GM18511 (cell line): ENCODE measurements around the gene POTEB.
"Not testable (repeated sequence)": the region's sequence is repeated elsewhere in the genome, so short reads cannot be mapped to it uniquely, and the experiment has no call there.

Source experiments
- ATAC-seq: cut with Tn5 transposase; IDR thresholded peaks from one replicate; pipeline ENCODE4 v1.9.1; 2021; ENCODE audit warnings: mild to moderate bottlenecking, moderate library complexity; ENCODE audit not compliant: unreplicated experiment

POTEB gene

DNA sequence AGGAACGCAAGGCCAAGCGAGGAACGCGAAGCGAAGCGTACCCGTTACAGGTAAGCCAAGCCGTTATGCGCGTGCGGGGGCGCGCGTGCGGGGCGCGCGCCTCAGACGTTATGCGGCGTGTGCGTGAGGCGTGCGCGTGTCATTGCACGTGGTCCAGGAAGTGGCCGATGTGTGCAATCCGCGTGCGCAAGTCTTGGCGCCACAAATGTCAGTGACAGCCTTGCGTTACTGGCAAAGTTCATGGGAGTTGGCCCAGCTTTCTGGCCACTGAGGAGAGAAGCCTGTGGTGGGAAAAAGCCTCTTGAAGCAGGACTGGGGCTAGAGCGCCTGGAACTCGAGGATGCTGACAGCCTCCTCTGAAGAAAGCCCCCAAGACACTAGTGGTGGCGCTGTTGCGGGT lies at the start of gene POTEB:
Gene POTEB (minus strand): TSS at position 101 of the 400 bp plus-strand sequence. CDS start 489 bp downstream, outside the sequence.
- not testable (repeated sequence) for ATAC-seq

DNA sequence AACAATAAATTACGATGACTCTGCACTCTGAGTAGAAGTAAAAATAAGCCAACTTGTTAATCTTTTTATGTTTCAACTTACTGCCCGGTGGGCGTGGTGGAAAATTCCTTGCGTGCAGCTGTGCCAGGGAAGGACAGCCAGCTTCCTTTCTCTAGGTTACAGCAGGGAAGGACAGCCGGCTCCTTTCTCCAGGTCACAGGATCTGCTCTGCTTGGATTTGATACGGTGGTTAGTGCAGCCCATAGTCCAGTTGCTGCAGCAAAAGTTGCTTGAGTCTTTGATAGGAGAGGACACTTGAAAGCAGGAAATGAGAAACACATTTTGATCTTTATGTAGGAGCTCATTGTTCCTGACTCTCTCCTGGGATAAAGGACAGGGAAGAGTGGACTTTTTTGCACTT lies 13.4 kb upstream of the POTEB start:
- not testable (repeated sequence) for ATAC-seq

DNA sequence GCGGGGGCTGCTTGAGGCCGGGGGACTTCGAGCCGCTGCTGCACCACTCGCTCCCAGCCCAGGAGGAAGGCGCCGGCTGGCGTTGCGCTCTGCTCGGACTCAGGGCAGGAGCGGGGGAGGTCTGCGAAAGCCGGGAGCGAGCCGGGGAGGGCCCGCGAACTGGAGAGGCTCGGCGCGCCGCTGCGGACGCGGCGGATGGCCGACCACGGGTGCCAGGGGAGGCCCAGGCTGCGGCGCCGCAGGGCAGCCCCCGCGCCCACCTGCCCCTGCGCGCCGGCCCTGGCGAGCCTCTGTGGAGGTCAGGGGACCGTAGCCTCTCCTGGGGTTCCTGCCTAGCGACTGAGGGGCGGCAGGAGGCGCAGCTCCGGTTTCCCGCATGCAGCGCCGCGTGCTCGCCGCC lies 12.0 kb upstream of the POTEB start:
- ATAC-seq, result not testable (repeated sequence)

DNA sequence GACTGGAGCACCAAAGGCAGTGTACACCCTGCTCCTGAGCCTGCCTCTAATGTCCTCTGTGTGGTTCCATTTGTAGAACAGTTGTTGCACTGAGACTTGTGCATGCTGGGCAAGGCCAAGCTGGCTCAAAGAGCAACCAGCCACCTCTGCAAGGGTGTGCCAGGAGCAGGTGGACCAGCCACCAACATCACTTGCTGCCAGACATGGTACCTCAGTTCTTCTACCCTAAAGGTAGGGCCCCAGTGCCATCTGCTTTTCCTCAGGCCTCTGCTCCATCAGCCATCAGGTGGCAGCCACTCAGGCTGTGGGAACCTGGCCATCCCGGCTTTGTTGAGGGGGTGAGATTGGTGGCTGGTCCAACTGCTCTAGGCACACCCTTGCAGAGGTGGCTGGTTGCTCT lies 38.7 kb downstream of the POTEB start:
- not testable (repeated sequence) for ATAC-seq
